A549 (cell line): ENCODE measurements around the gene SRSF8.

Source experiments
- CTCF ChIP-seq: fragments of >200 bp; sonication (Bioruptor Twin); formaldehyde crosslinking; IDR thresholded peaks from 3 replicates; pipeline ENCODE4 v1.5.1; 2016
- EP300 ChIP-seq, 2 experiments: fragments of >200 bp; sonication (Bioruptor Twin); formaldehyde crosslinking; IDR thresholded peaks; 2 replicates in 1 of 2; 3 replicates in 1 of 2; pipeline ENCODE4 v1.6.1; 2016 to 2017
- POLR2A ChIP-seq: IDR thresholded peaks from 2 replicates; pipeline ENCODE4 v1.6.1; 2012; ENCODE audit warnings: mild to moderate bottlenecking, low read length
- REST ChIP-seq: fragments of 200-600 bp; sonication (generic); IDR thresholded peaks from 2 replicates; pipeline ENCODE4 v1.6.1; 2016; ENCODE audit warnings: antibody characterized with exemption, mild to moderate bottlenecking, moderate library complexity
- RNF2 ChIP-seq: fragments of 200-600 bp; sonication (generic); IDR thresholded peaks from 2 replicates; pipeline ENCODE4 v1.6.1; 2016; ENCODE audit warnings: low read depth, mild to moderate bottlenecking, antibody characterized with exemption, moderate library complexity, borderline replicate concordance
- ZFP36 ChIP-seq: fragments of 450-650 bp; IDR thresholded peaks from 2 replicates; pipeline ENCODE4 v1.6.1; 2014; ENCODE audit warnings: borderline replicate concordance; ENCODE audit not compliant: partially characterized antibody

GRCh38 chr11:95104121-95104830 lies 37.6 kb downstream of the SRSF8 start:
- TF ChIP-seq RNF2: no peak
- TF ChIP-seq EP300 (IDR thresholded peaks at IDR 0.05): no peak
- TF ChIP-seq ZFP36: no peak
- TF ChIP-seq CTCF: no peak
- no peak for TF ChIP-seq POLR2A
- TF ChIP-seq REST: no peak
